Panc1 (cell line): Measurements from ENCODE around the gene SLC7A1. TPM values are rescaled to one million over a fixed set of nuclear protein-coding genes. Genes with fewer than 3 reads are reported as not detected.

ENCODE experiments used
- ATAC-seq: fragments of 200-7000 bp; cut with Tn5 transposase; 2 replicates; pipeline ENCODE4 v1.9.1; 2020; ENCODE audit warnings: mild to moderate bottlenecking, moderate library complexity
- BruUV-seq: library from RNA; stranded (reverse); fragments of 400-500 nt; replicated peaks from 2 replicates; lab custom pipeline; 2021; lab: Mats Ljungman, UMichigan
- CTCF ChIA-PET: fragments of 300-600 bp; sonication (Branson Sonifier 250); formaldehyde crosslinking; loops from one replicate; lab custom pipeline; 2022; ENCODE audit warnings: antibody characterized with exemption; lab: Charles Lee
- POLR2A ChIA-PET: fragments of 300-600 bp; sonication (Branson Sonifier 250); formaldehyde crosslinking; loops from one replicate; lab custom pipeline; 2022; ENCODE audit warnings: antibody characterized with exemption; lab: Charles Lee
- DNase-seq: peaks from one replicate; pipeline ENCODE4 v3.0.0-alpha.2; 2010; ENCODE audit warnings: low read depth, low spot score
- H3K27ac ChIP-seq: 2 replicates; pipeline ENCODE4 v1.5.1; 2011; ENCODE audit warnings: mild to moderate bottlenecking, low read length, inconsistent platforms
- H3K27me3 ChIP-seq: fragments of 200-500 bp; sonication (Bioruptor generic); 2 replicates; pipeline ENCODE4 v1.6.0; 2014; ENCODE audit warnings: low read length, inconsistent platforms; ENCODE audit not compliant: control insufficient read depth, insufficient read depth
- H3K36me3 ChIP-seq: fragments of 200-500 bp; sonication (Bioruptor generic); 2 replicates; pipeline ENCODE4 v1.5.1; 2014; ENCODE audit warnings: inconsistent platforms, mild to moderate bottlenecking, low read length, moderate library complexity; ENCODE audit not compliant: control insufficient read depth, insufficient read depth
- H3K4me1 ChIP-seq: 2 replicates; pipeline ENCODE4 v1.5.1; 2011; ENCODE audit warnings: inconsistent platforms, mild to moderate bottlenecking, low read length, moderate library complexity; ENCODE audit not compliant: control insufficient read depth, insufficient read depth
- H3K4me3 ChIP-seq, 2 experiments: 2 replicates each; pipeline ENCODE4 v1.5.1; 2011 to 2012; ENCODE audit warnings: low read depth in 2 of 2, low read length in 2 of 2, mild to moderate bottlenecking in 2 of 2, inconsistent platforms in 1 of 2, moderate library complexity in 1 of 2
- H3K9me3 ChIP-seq: fragments of 200-500 bp; sonication (Bioruptor generic); 2 replicates; pipeline ENCODE4 v1.5.1; 2014; ENCODE audit warnings: low read depth, mild to moderate bottlenecking, inconsistent platforms, low read length, moderate library complexity; ENCODE audit not compliant: control insufficient read depth, insufficient read depth
- POLR2AphosphoS5 ChIP-seq: IDR thresholded peaks from 2 replicates; pipeline ENCODE4 v1.6.1; 2012; ENCODE audit warnings: mild to moderate bottlenecking, low read depth, low read length, moderate library complexity
- SIN3A ChIP-seq: IDR thresholded peaks from 2 replicates; pipeline ENCODE4 v1.6.1; 2012; ENCODE audit warnings: low read depth, mild to moderate bottlenecking, low read length, moderate library complexity, borderline replicate concordance; ENCODE audit not compliant: insufficient read depth
- TCF7L2 ChIP-seq: IDR thresholded peaks from 2 replicates; pipeline ENCODE4 v1.6.1; 2011; ENCODE audit warnings: mild to moderate bottlenecking, low read depth, low read length, inconsistent platforms
- in situ Hi-C: cut with HindIII; loops from 2 replicates; pipeline ENCODE4 v1.10.0; 2016; ENCODE audit warnings: low sequenced_read_pairs, low pct_unique_long_range_greater_than_20kb
- intact Hi-C: fragments of 100-400 bp; cut with micrococcal nuclease; formaldehyde crosslinking; loops from one replicate; pipeline ENCODE4 v1.10.0; 2022; ENCODE audit not compliant: unreplicated experiment
- total RNA-seq: library from RNA; stranded (reverse); gene quantifications from one replicate; pipeline ENCODE4 v1.2.1, GENCODE V29; 2021; ENCODE audit not compliant: unreplicated experiment
- TF ChIP-seq, protein P1 (sequence below): fragments of 450-650 bp; IDR thresholded peaks from 2 replicates; pipeline ENCODE4 v1.5.1; 2017; ENCODE audit warnings: mild to moderate bottlenecking
- TF ChIP-seq, protein P2 (sequence below), 2 experiments: IDR thresholded peaks; 2 replicates each; pipeline ENCODE4 v1.6.1; 2011 to 2012; ENCODE audit warnings: low read depth in 2 of 2, control low read depth in 1 of 2, low read length in 1 of 2, mild to moderate bottlenecking in 1 of 2, moderate library complexity in 1 of 2; ENCODE audit not compliant: insufficient read depth in 1 of 2

Gene SLC7A1
- total RNA-seq, 1 experiment from 2014 or later: 63.3 TPM

DNA sequence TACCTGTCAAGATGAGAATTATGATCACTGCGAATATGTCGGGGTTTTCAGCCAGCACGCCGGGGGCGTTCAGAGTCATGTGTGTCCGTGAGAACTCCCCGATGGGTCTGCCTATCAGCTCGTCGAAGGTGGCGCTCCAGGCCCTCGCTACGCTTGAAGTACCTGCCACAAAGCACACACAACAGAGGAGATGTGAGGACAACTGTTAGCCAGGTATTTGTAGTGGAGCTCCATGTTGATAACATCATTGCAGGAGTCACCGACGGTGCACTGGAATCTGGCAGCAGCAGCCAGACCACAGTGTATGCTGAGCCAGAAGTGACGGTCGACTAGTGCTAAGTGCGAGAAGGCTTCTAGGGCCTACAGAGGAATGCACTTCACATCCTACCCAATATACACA, 62.7 kb downstream of the SLC7A1 start:
- H3K4me3 ChIP-seq: no peak overlapping the region
- in situ Hi-C loops: no loop called here
- TF ChIP-seq POLR2AphosphoS5: no peak
- TF ChIP-seq SIN3A: no peak
- no peak for TF ChIP-seq TCF7L2
- TF ChIP-seq, protein P1, sequence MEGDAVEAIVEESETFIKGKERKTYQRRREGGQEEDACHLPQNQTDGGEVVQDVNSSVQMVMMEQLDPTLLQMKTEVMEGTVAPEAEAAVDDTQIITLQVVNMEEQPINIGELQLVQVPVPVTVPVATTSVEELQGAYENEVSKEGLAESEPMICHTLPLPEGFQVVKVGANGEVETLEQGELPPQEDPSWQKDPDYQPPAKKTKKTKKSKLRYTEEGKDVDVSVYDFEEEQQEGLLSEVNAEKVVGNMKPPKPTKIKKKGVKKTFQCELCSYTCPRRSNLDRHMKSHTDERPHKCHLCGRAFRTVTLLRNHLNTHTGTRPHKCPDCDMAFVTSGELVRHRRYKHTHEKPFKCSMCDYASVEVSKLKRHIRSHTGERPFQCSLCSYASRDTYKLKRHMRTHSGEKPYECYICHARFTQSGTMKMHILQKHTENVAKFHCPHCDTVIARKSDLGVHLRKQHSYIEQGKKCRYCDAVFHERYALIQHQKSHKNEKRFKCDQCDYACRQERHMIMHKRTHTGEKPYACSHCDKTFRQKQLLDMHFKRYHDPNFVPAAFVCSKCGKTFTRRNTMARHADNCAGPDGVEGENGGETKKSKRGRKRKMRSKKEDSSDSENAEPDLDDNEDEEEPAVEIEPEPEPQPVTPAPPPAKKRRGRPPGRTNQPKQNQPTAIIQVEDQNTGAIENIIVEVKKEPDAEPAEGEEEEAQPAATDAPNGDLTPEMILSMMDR: no peak
- TF ChIP-seq, protein P2, sequence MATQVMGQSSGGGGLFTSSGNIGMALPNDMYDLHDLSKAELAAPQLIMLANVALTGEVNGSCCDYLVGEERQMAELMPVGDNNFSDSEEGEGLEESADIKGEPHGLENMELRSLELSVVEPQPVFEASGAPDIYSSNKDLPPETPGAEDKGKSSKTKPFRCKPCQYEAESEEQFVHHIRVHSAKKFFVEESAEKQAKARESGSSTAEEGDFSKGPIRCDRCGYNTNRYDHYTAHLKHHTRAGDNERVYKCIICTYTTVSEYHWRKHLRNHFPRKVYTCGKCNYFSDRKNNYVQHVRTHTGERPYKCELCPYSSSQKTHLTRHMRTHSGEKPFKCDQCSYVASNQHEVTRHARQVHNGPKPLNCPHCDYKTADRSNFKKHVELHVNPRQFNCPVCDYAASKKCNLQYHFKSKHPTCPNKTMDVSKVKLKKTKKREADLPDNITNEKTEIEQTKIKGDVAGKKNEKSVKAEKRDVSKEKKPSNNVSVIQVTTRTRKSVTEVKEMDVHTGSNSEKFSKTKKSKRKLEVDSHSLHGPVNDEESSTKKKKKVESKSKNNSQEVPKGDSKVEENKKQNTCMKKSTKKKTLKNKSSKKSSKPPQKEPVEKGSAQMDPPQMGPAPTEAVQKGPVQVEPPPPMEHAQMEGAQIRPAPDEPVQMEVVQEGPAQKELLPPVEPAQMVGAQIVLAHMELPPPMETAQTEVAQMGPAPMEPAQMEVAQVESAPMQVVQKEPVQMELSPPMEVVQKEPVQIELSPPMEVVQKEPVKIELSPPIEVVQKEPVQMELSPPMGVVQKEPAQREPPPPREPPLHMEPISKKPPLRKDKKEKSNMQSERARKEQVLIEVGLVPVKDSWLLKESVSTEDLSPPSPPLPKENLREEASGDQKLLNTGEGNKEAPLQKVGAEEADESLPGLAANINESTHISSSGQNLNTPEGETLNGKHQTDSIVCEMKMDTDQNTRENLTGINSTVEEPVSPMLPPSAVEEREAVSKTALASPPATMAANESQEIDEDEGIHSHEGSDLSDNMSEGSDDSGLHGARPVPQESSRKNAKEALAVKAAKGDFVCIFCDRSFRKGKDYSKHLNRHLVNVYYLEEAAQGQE (IDR thresholded peaks at IDR 0.05; ENCODE audit: insufficient read depth in 1 of 2, low read depth in 2 of 2, low read length in 1 of 2): no peak
- no peak for ATAC-seq
- H3K4me1 ChIP-seq: no peaks in the 10 kb centered on the region
- H3K9me3 ChIP-seq: no peaks in the 10 kb centered on the region
- no peak for DNase-seq
- H3K27me3 ChIP-seq: no peaks in the 10 kb centered on the region
- H3K27ac ChIP-seq: no peak overlapping the region
- intact Hi-C loops: no loop called here
- H3K36me3 ChIP-seq: no peaks in the 10 kb centered on the region
- CTCF ChIA-PET: no interaction called here
- POLR2A ChIA-PET: no interaction called here
- BruUV-seq: no TSS peak

DNA sequence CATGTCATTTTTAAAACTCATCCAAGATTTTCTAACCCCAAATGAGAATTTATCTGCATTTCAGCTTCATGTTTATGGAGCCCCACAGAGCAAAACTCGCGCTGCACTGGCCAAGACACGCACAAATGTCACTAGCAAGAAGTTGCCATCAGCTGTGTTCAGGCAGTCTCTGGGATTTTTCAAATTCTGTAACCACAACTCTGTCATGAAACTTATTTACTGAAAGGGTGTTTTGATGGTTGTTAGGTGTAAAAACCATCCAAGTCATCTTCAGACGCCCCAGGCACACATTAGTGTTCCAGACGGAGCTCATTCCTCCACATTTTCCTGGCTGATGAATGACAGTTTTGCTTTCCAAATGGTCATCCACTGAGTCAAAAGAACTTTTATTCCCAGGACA, 63.4 kb downstream of the SLC7A1 start:
- no peaks in the 10 kb centered on the region for H3K36me3 ChIP-seq
- in situ Hi-C loops (no loop called here), intact Hi-C loops (no loop called here)
- no peak for ATAC-seq
- H3K4me1 ChIP-seq: no peaks in the 10 kb centered on the region
- no peaks in the 10 kb centered on the region for H3K27me3 ChIP-seq
- H3K9me3 ChIP-seq: no peaks in the 10 kb centered on the region
- CTCF ChIA-PET: no interaction called here
- H3K27ac ChIP-seq: no peak overlapping the region
- no peak for DNase-seq
- TF ChIP-seq, protein P1: no peak
- TF ChIP-seq TCF7L2 (no peak), POLR2AphosphoS5 (no peak)
- TF ChIP-seq, protein P2 (IDR thresholded peaks at IDR 0.05; ENCODE audit: insufficient read depth in 1 of 2, low read depth in 2 of 2, low read length in 1 of 2): no peak
- POLR2A ChIA-PET: no interaction called here
- BruUV-seq: no TSS peak
- no peak overlapping the region for H3K4me3 ChIP-seq
